ENCODE data around the gene PSMB3.

- TF ChIP-seq CTCF (optimal IDR thresholded peaks at IDR 0.05 in 1 of 3, IDR thresholded peaks at IDR 0.05 in 1 of 3, conservative IDR thresholded peaks at IDR 0.05 in 1 of 3; ENCODE audit: extremely low read depth in 1 of 3, insufficient read depth in 2 of 3, low read length in 3 of 3) (no peak), EZH2 (IDR thresholded peaks at IDR 0.05; ENCODE audit: low read length) (no peak)
These were observed 10.6 kb upstream of the PSMB3 start for GRCh38 chr17:38741921-38742410.

Measured in keratinocyte (primary cell).